ENCODE measurements around the gene MALT1.
"Not testable (repeated sequence)": the region's sequence is repeated elsewhere in the genome, so short reads cannot be mapped to it uniquely, and the experiment has no call there.

Gene MALT1

GRCh38 chr18:58653144-58653722 lies 18.0 kb upstream of the MALT1 start:
- H3K9ac ChIP-seq (ENCODE audit: low read depth in 1 of 2, low read length in 2 of 2); H3K36me3 ChIP-seq (ENCODE audit: control insufficient read depth in 1 of 2, insufficient read depth in 2 of 2, low read length in 2 of 2); H3K4me3 ChIP-seq (ENCODE audit: low read depth in 1 of 2, low read length in 2 of 2); H3K9me3 ChIP-seq (ENCODE audit: control insufficient read depth in 1 of 2, low read length in 2 of 2); H3K27me3 ChIP-seq (ENCODE audit: control insufficient read depth in 1 of 2, insufficient read depth in 2 of 2, low read length in 2 of 2); H3K27ac ChIP-seq (ENCODE audit: low read depth, low read length): not testable (repeated sequence)
- peaks cover 11 to 14% of the 10 kb centered on the region in 2 donors for H3K4me1 ChIP-seq (ENCODE audit: control insufficient read depth in 1 of 2, insufficient read depth in 2 of 2, low read length in 2 of 2)

DNA sequence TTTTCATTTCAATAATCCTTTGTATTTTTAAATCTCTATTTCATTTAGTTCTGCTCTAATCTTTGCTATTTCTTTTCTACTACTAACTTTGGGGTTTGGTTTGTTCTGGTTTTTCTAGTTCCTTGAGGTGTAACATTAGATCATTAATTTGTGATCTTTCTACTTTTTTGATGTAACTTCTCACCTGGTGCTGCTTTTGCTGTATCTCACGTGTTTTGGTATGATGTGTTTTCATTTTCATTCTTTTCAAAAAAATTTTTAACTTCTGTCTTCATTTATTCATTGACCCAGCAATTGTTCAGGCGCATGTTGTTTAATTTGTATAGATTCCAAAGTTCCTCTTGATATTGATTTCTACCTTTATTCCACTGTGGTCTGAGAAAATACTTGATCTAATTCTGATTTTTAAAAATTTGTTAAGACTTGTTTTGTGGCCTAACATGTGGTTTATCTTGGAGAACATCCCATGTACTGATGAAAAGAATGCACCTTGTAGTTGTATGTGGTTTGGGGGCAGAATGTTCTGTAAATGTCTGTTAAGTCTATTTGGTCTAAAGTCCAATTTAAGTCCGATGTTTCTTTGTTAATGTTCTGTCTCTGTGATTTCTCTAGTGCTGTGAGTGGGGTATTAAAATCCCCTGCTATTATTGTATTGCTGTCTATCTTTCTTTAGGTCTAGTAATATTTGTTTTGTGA lies 17.3 kb upstream of the MALT1 start:
- H3K36me3 ChIP-seq (ENCODE audit: control insufficient read depth in 1 of 2, insufficient read depth in 2 of 2, low read length in 2 of 2): no peaks in the 10 kb centered on the region
- H3K4me3 ChIP-seq (ENCODE audit: low read depth in 1 of 2, low read length in 2 of 2): no peak overlapping the region
- no peaks in the 10 kb centered on the region for H3K9me3 ChIP-seq (ENCODE audit: control insufficient read depth in 1 of 2, low read length in 2 of 2)
- peaks cover 12 to 14% of the 10 kb centered on the region in 2 donors for H3K4me1 ChIP-seq (ENCODE audit: control insufficient read depth in 1 of 2, insufficient read depth in 2 of 2, low read length in 2 of 2)
- H3K27ac ChIP-seq (ENCODE audit: low read depth, low read length): no peak overlapping the region
- no peaks in the 10 kb centered on the region for H3K27me3 ChIP-seq (ENCODE audit: control insufficient read depth in 1 of 2, insufficient read depth in 2 of 2, low read length in 2 of 2)
- H3K9ac ChIP-seq (ENCODE audit: low read depth in 1 of 2, low read length in 2 of 2): no peak overlapping the region

- Histone ChIP-seq H3K4me1 (ENCODE audit: control insufficient read depth in 1 of 2, insufficient read depth in 2 of 2, low read length in 2 of 2) (peaks cover 12 to 13% of the 10 kb centered on the region in 2 donors), H3K9ac (ENCODE audit: low read depth in 1 of 2, low read length in 2 of 2) (no peak overlapping the region), H3K4me3 (ENCODE audit: low read depth in 1 of 2, low read length in 2 of 2) (no peak overlapping the region), H3K36me3 (ENCODE audit: control insufficient read depth in 1 of 2, insufficient read depth in 2 of 2, low read length in 2 of 2) (no peaks in the 10 kb centered on the region), H3K27me3 (ENCODE audit: control insufficient read depth in 1 of 2, insufficient read depth in 2 of 2, low read length in 2 of 2) (no peaks in the 10 kb centered on the region), H3K9me3 (ENCODE audit: control insufficient read depth in 1 of 2, low read length in 2 of 2) (no peaks in the 10 kb centered on the region), H3K27ac (ENCODE audit: low read depth, low read length) (no peak overlapping the region)
These were observed 16.2 kb upstream of the MALT1 start for GRCh38 chr18:58654896-58655614.

- H3K9me3 ChIP-seq (ENCODE audit: control insufficient read depth in 1 of 2, low read length in 2 of 2): no peaks in the 10 kb centered on the region
- H3K9ac ChIP-seq (ENCODE audit: low read depth in 1 of 2, low read length in 2 of 2): no peak overlapping the region
- no peak overlapping the region for H3K4me3 ChIP-seq (ENCODE audit: low read depth in 1 of 2, low read length in 2 of 2)
- H3K4me1 ChIP-seq (ENCODE audit: control insufficient read depth in 1 of 2, insufficient read depth in 2 of 2, low read length in 2 of 2): peaks cover 10 to 12% of the 10 kb centered on the region in 2 donors
- H3K27me3 ChIP-seq (ENCODE audit: control insufficient read depth in 1 of 2, insufficient read depth in 2 of 2, low read length in 2 of 2): no peaks in the 10 kb centered on the region
- H3K27ac ChIP-seq (ENCODE audit: low read depth, low read length): no peak overlapping the region
- H3K36me3 ChIP-seq (ENCODE audit: control insufficient read depth in 1 of 2, insufficient read depth in 2 of 2, low read length in 2 of 2): no peaks in the 10 kb centered on the region
These were observed 14.2 kb upstream of the MALT1 start for GRCh38 chr18:58657081-58657480.

DNA sequence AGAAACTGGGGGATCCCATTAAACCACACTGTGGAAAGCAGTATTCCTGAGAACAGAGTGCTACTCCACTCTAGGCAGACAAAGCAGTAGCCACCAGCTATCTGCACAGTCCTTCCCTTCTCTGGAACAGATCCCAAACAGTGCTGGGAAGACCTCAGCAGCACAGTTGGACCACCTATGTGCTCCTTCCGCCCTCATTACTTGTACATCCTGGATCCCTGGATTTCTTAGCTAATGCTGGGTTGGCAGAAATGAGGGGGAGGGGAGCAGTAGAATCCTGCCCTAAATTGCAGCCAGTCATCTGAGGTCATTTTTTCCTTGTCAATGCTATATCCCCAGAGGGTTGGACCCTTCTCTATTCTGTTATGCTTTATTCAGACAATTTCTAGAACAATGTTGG lies 13.8 kb upstream of the MALT1 start:
- Histone ChIP-seq H3K4me3 (ENCODE audit: low read depth in 1 of 2, low read length in 2 of 2) (no peak overlapping the region), H3K27ac (ENCODE audit: low read depth, low read length) (no peak overlapping the region), H3K9ac (ENCODE audit: low read depth in 1 of 2, low read length in 2 of 2) (no peak overlapping the region), H3K9me3 (ENCODE audit: control insufficient read depth in 1 of 2, low read length in 2 of 2) (no peaks in the 10 kb centered on the region), H3K36me3 (ENCODE audit: control insufficient read depth in 1 of 2, insufficient read depth in 2 of 2, low read length in 2 of 2) (no peaks in the 10 kb centered on the region), H3K27me3 (ENCODE audit: control insufficient read depth in 1 of 2, insufficient read depth in 2 of 2, low read length in 2 of 2) (no peaks in the 10 kb centered on the region), H3K4me1 (ENCODE audit: control insufficient read depth in 1 of 2, insufficient read depth in 2 of 2, low read length in 2 of 2) (peaks cover 10 to 12% of the 10 kb centered on the region in 2 donors)

GRCh38 chr18:58659691-58660090 lies 11.6 kb upstream of the MALT1 start:
- H3K4me3 ChIP-seq (ENCODE audit: low read depth in 1 of 2, low read length in 2 of 2): no peak overlapping the region
- H3K9ac ChIP-seq (ENCODE audit: low read depth in 1 of 2, low read length in 2 of 2): no peak overlapping the region
- H3K27me3 ChIP-seq (ENCODE audit: control insufficient read depth in 1 of 2, insufficient read depth in 2 of 2, low read length in 2 of 2): no peaks in the 10 kb centered on the region
- H3K27ac ChIP-seq (ENCODE audit: low read depth, low read length): no peak overlapping the region
- peaks cover 10 to 12% of the 10 kb centered on the region in 2 donors for H3K4me1 ChIP-seq (ENCODE audit: control insufficient read depth in 1 of 2, insufficient read depth in 2 of 2, low read length in 2 of 2)
- no peaks in the 10 kb centered on the region for H3K36me3 ChIP-seq (ENCODE audit: control insufficient read depth in 1 of 2, insufficient read depth in 2 of 2, low read length in 2 of 2)
- H3K9me3 ChIP-seq (ENCODE audit: control insufficient read depth in 1 of 2, low read length in 2 of 2): no peaks in the 10 kb centered on the region

DNA sequence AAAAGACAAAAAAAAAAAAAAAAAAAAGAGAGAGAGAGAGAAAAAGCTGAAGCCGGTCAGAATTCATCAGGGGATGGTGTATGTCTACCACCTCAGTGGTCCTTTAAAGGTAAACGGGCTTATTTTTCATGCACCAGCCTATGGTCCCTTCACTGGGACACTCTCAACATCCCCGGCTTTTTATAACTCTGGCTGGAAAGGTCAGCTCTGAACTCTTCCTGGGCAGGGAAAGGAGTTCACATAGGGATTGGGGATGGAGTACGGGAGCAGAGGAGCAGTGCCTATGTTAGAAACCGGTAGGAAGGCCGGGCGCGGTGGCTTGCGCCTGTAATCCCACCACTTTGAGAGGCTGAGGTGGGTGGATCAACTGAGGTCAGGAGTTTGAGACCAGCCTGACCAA lies 10.3 kb upstream of the MALT1 start:
- H3K9me3 ChIP-seq (ENCODE audit: control insufficient read depth in 1 of 2, low read length in 2 of 2): no peaks in the 10 kb centered on the region
- no peaks in the 10 kb centered on the region for H3K36me3 ChIP-seq (ENCODE audit: control insufficient read depth in 1 of 2, insufficient read depth in 2 of 2, low read length in 2 of 2)
- no peak overlapping the region for H3K27ac ChIP-seq (ENCODE audit: low read depth, low read length)
- H3K9ac ChIP-seq (ENCODE audit: low read depth in 1 of 2, low read length in 2 of 2): no peak overlapping the region
- no peaks in the 10 kb centered on the region for H3K27me3 ChIP-seq (ENCODE audit: control insufficient read depth in 1 of 2, insufficient read depth in 2 of 2, low read length in 2 of 2)
- H3K4me1 ChIP-seq (ENCODE audit: control insufficient read depth in 1 of 2, insufficient read depth in 2 of 2, low read length in 2 of 2): peaks cover 10 to 12% of the 10 kb centered on the region in 2 donors
- H3K4me3 ChIP-seq (ENCODE audit: low read depth in 1 of 2, low read length in 2 of 2): no peak overlapping the region

GRCh38 chr18:58661423-58661822 lies 9.8 kb upstream of the MALT1 start:
- H3K9ac ChIP-seq (ENCODE audit: low read depth in 1 of 2, low read length in 2 of 2): no peak overlapping the region
- peaks cover 10 to 12% of the 10 kb centered on the region in 2 donors for H3K4me1 ChIP-seq (ENCODE audit: control insufficient read depth in 1 of 2, insufficient read depth in 2 of 2, low read length in 2 of 2)
- no peaks in the 10 kb centered on the region for H3K36me3 ChIP-seq (ENCODE audit: control insufficient read depth in 1 of 2, insufficient read depth in 2 of 2, low read length in 2 of 2)

DNA sequence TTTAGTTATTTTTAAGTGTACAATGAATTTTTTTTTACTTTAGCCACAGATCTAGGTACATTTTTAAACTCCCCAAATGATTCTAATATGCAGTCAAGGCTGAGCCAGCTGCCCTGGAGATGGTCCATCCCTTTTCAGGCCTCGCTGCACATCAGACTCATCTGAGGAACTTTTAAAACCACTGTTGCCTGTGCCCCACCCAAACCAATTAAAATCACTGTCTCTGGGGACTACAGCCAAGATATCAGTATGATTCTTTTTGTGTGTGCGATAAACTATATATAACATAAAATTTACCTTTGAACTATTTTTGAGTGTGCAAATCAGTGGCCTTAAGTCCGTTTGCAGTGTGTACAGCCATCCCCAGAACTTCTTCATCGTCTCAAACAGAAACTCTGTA lies 9.1 kb upstream of the MALT1 start:
- Histone ChIP-seq H3K27ac (ENCODE audit: low read depth, low read length) (no peak overlapping the region), H3K9me3 (ENCODE audit: control insufficient read depth in 1 of 2, low read length in 2 of 2) (no peaks in the 10 kb centered on the region), H3K4me3 (ENCODE audit: low read depth in 1 of 2, low read length in 2 of 2) (no peak overlapping the region), H3K4me1 (ENCODE audit: control insufficient read depth in 1 of 2, insufficient read depth in 2 of 2, low read length in 2 of 2) (peaks cover 10 to 12% of the 10 kb centered on the region in 2 donors), H3K27me3 (ENCODE audit: control insufficient read depth in 1 of 2, insufficient read depth in 2 of 2, low read length in 2 of 2) (no peaks in the 10 kb centered on the region), H3K36me3 (ENCODE audit: control insufficient read depth in 1 of 2, insufficient read depth in 2 of 2, low read length in 2 of 2) (no peaks in the 10 kb centered on the region), H3K9ac (ENCODE audit: low read depth in 1 of 2, low read length in 2 of 2) (no peak overlapping the region)

More at GRCh38 chr18:58661423-58661822, 9.8 kb upstream of the MALT1 start:
- H3K4me3 ChIP-seq (ENCODE audit: low read depth in 1 of 2, low read length in 2 of 2): no peak overlapping the region
- H3K27ac ChIP-seq (ENCODE audit: low read depth, low read length): no peak overlapping the region
- H3K9me3 ChIP-seq (ENCODE audit: control insufficient read depth in 1 of 2, low read length in 2 of 2): no peaks in the 10 kb centered on the region
- H3K27me3 ChIP-seq (ENCODE audit: control insufficient read depth in 1 of 2, insufficient read depth in 2 of 2, low read length in 2 of 2): no peaks in the 10 kb centered on the region

DNA sequence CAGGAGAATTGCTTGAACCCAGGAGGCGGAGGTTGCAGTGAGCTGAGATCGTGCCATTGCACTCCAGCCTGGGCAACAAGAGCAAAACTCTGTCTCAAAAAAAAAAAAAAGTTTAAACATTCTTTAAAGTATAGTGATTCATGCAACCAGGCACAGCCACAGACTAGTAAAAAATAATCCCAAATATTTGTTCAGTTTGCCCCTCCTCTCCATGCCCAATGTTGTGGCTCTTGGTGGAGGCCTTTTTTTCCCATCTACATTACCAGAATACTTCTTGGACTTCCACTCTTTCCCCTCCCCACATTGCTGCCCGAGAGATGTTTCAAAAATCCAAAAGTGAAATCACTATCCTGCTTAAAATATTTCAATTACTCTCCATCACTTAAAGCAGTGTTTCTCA lies 5.1 kb upstream of the MALT1 start:
- no peak overlapping the region for H3K27ac ChIP-seq (ENCODE audit: low read depth, low read length)
- peaks cover 4 to 9% of the 10 kb centered on the region in 2 donors for H3K4me1 ChIP-seq (ENCODE audit: control insufficient read depth in 1 of 2, insufficient read depth in 2 of 2, low read length in 2 of 2)
- no peaks in the 10 kb centered on the region for H3K27me3 ChIP-seq (ENCODE audit: control insufficient read depth in 1 of 2, insufficient read depth in 2 of 2, low read length in 2 of 2)
- H3K36me3 ChIP-seq (ENCODE audit: control insufficient read depth in 1 of 2, insufficient read depth in 2 of 2, low read length in 2 of 2): no peaks in the 10 kb centered on the region
- H3K9me3 ChIP-seq (ENCODE audit: control insufficient read depth in 1 of 2, low read length in 2 of 2): no peaks in the 10 kb centered on the region
- no peak overlapping the region for H3K4me3 ChIP-seq (ENCODE audit: low read depth in 1 of 2, low read length in 2 of 2)
- no peak overlapping the region for H3K9ac ChIP-seq (ENCODE audit: low read depth in 1 of 2, low read length in 2 of 2)

All from duodenal mucosa (tissue), 2 donors.